HepG2 (cell line): ENCODE measurements around the gene ATP1B2. TPM values are rescaled to one million over a fixed set of nuclear protein-coding genes. Genes with fewer than 3 reads are reported as not detected.

Experiments
- ATAC-seq: fragments of 200-7000 bp; cut with Tn5 transposase; 3 replicates; pipeline ENCODE4 v1.9.1; 2020; ENCODE audit warnings: mild to moderate bottlenecking, moderate library complexity
- BruUV-seq: library from RNA; stranded (reverse); fragments of 400-500 nt; replicated peaks from 2 replicates; lab custom pipeline; 2021; lab: Mats Ljungman, UMichigan
- CTCF ChIA-PET: fragments of 300-600 bp; formaldehyde crosslinking; extraction: SDS; loops from one replicate; lab custom pipeline; 2021; ENCODE audit warnings: low total read pairs, inconsistent platforms, low intra/inter-chr PET ratio; lab: Yijun Ruan, JAX
- POLR2A ChIA-PET: fragments of 350-600 bp; sonication (Branson Sonifier 250); formaldehyde crosslinking; loops from one replicate; lab custom pipeline; 2020; ENCODE audit warnings: antibody characterized with exemption, inconsistent platforms; lab: Yijun Ruan, JAX
- DNase-seq: peaks from one replicate; pipeline ENCODE4 v3.0.0-alpha.2; 2015; ENCODE audit warnings: low spot score
- FAIRE-seq: peaks from 3 replicates; lab custom pipeline; 2011; peaks lifted over from hg19 to GRCh38; lab: Jason Lieb, UNC
- H2AFZ ChIP-seq: one replicate; pipeline ENCODE4 v1.6.1; 2011; ENCODE audit warnings: low read length, inconsistent platforms
- H3K27ac ChIP-seq: fragments of 300-600 bp; 3 replicates; pipeline ENCODE4 v1.8.0; 2011; ENCODE audit warnings: mixed run types, mild to moderate bottlenecking, mixed read lengths, low read length, inconsistent platforms; ENCODE audit not compliant: insufficient read depth; ENCODE audit errors: extremely low read length
- H3K27me3 ChIP-seq, 2 experiments: fragments of 200-600 bp in 1 of 2; 2 replicates in 1 of 2; 3 replicates in 1 of 2; pipeline versions ENCODE4 v1.6.0 to v1.8.0; 2011; ENCODE audit warnings: low read length in 2 of 2, mild to moderate bottlenecking in 2 of 2, moderate library complexity in 2 of 2, inconsistent platforms in 1 of 2; ENCODE audit not compliant: insufficient read depth in 2 of 2, control insufficient read depth in 1 of 2
- H3K36me3 ChIP-seq, 2 experiments: fragments of 200-600 bp in 1 of 2; replicated peaks in 1 of 2; 2 replicates in 1 of 2; 3 replicates in 1 of 2; pipeline versions ENCODE4 v1.5.1 to v1.8.0; 2011; ENCODE audit warnings: low read length in 2 of 2, inconsistent platforms in 1 of 2; ENCODE audit not compliant: insufficient read depth in 2 of 2, control insufficient read depth in 1 of 2
- H3K4me1 ChIP-seq: 2 replicates; pipeline ENCODE4 v1.5.1; 2012; ENCODE audit warnings: low read length, inconsistent platforms; ENCODE audit not compliant: insufficient read depth
- H3K4me2 ChIP-seq: 2 replicates; pipeline ENCODE4 v1.6.0; 2011; ENCODE audit warnings: low read depth, low read length, inconsistent platforms
- H3K4me3 ChIP-seq, 3 experiments: fragments of 200-600 bp in 1 of 3; sonication (generic), shearing (Covaris generic) in 1 of 3; replicated peaks in 1 of 3; 2 replicates each; pipeline ENCODE4 v1.5.1; 2011 to 2016; ENCODE audit warnings: low read length in 3 of 3, inconsistent platforms in 2 of 3, low read depth in 2 of 3, mild to moderate bottlenecking in 2 of 3, control low read depth in 1 of 3, mixed read lengths in 1 of 3; ENCODE audit not compliant: insufficient read depth in 1 of 3
- H3K79me2 ChIP-seq: one replicate; pipeline ENCODE4 v1.6.1; 2011; ENCODE audit warnings: low read length, inconsistent platforms; ENCODE audit not compliant: insufficient read depth
- H3K9ac ChIP-seq: 2 replicates; pipeline ENCODE4 v1.6.0; 2011; ENCODE audit warnings: mild to moderate bottlenecking, low read depth, low read length, inconsistent platforms; ENCODE audit not compliant: insufficient read depth
- H3K9me3 ChIP-seq: 2 replicates; pipeline ENCODE4 v1.5.1; 2012; ENCODE audit warnings: mild to moderate bottlenecking, low read length
- H4K20me1 ChIP-seq: 2 replicates; pipeline ENCODE4 v1.6.0; 2011; ENCODE audit warnings: inconsistent platforms, mild to moderate bottlenecking, low read length, moderate library complexity; ENCODE audit not compliant: insufficient read depth
- JUNB ChIP-seq: sonication (generic); formaldehyde crosslinking; IDR thresholded peaks from 2 replicates; pipeline ENCODE4 v1.8.0; 2022; ENCODE audit warnings: missing genetic modification reagents, mild to moderate bottlenecking, borderline replicate concordance
- KLF15 ChIP-seq: sonication (generic); formaldehyde crosslinking; IDR thresholded peaks from 2 replicates; pipeline ENCODE4 v1.8.1; 2023; ENCODE audit warnings: borderline replicate concordance, mild to moderate bottlenecking, inconsistent platforms, missing genetic modification reagents, mixed read lengths
- NAIF1 ChIP-seq: sonication (generic); formaldehyde crosslinking; IDR thresholded peaks from 2 replicates; pipeline ENCODE4 v1.5.0; 2020; ENCODE audit warnings: mild to moderate bottlenecking, missing genetic modification reagents, borderline replicate concordance
- ZNF143 ChIP-seq: sonication (generic); formaldehyde crosslinking; IDR thresholded peaks from 2 replicates; pipeline ENCODE4 v1.4.0; 2020; ENCODE audit warnings: missing genetic modification reagents
- ZNF441 ChIP-seq: sonication (generic); formaldehyde crosslinking; IDR thresholded peaks from 2 replicates; pipeline ENCODE4 v1.7.0; 2021; ENCODE audit warnings: missing genetic modification reagents, borderline replicate concordance
- WGBS: methylation state at CpG from one replicate; pipeline ENCODE4 v1.1.6; 2017; ENCODE audit warnings: low lambda C conversion rate; 5-methylcytosine and 5-hydroxymethylcytosine counted together
- in situ Hi-C: cut with HindIII; loops from 2 replicates; pipeline ENCODE4 v1.10.0; 2017; ENCODE audit warnings: low pct_unique_long_range_greater_than_20kb; ENCODE audit not compliant: extremely low pct_ligation_motif_present
- intact Hi-C: fragments of 100-400 bp; cut with micrococcal nuclease; formaldehyde crosslinking; loops from one replicate; pipeline ENCODE4 v1.10.0; 2022; ENCODE audit not compliant: unreplicated experiment
- polyA plus RNA-seq, 8 experiments: library from polyadenylated mRNA; depleted of rRNA in 3 of 8; stranded (reverse) in 7 of 8; unstranded in 1 of 8; fragments of >200 nt; fragmentation: Illumina TruSeq in 4 of 8; extraction: Trizol in 4 of 8; gene quantifications; 2 replicates each; pipeline versions ENCODE4 v1.2.1 to v1.2.3, GENCODE V29; 2011 to 2016; ENCODE audit warnings: low read depth in 4 of 8, missing spikeins in 1 of 8, mixed read lengths in 1 of 8; ENCODE audit not compliant: insufficient read depth in 1 of 8
- total RNA-seq, 5 experiments: library from RNA; depleted of rRNA; stranded (reverse); fragments of >200 nt; fragmentation: Illumina TruSeq; extraction: Trizol; gene quantifications; 2 replicates each; pipeline ENCODE4 v1.2.3, GENCODE V29; 2016; ENCODE audit warnings: low read depth in 1 of 5
- TF ChIP-seq, protein P1 (sequence below), 2 experiments: sonication (generic) in 1 of 2; formaldehyde crosslinking in 1 of 2; IDR thresholded peaks; 2 replicates each; pipeline versions ENCODE4 v1.4.0 to v1.6.1; 2016 to 2020; ENCODE audit warnings: borderline replicate concordance in 1 of 2, low read depth in 1 of 2, mild to moderate bottlenecking in 1 of 2, missing genetic modification reagents in 1 of 2

Gene ATP1B2
- total and polyA plus RNA-seq, 2 of the 13 experiments (the other 11 are each of a cell fraction or from before 2014, with no cell fraction given): not detected

DNA sequence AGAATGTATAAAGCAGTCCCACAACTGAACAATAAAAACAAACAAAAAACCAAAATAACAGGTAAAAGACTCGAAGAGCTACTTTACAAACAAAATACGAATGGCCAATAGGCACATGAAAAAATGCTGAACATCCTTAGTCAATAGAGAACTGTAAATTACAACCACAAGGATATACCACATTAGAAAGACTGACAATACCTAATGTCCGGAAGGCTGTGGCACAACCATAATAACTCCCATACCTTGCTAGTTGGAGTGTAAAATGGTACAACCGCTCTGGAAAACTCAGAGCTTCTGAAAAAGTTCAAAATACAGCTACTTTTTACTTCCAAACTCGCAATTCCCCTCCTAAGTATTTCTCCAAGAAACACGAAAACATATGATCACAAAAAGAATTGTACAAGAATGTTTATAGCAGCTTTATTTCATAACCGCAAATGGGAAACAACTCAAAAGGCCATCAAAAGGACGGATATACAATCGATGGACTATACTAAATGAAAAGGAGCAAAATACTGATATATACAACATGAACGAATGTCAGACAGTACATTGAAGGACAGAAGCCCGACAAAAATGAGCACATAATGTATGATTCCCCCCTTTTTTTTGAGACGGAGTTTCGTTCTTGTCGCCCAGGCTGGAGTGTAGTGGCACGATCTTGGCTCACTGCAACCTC lies 34.3 kb downstream of the ATP1B2 start:
- ATAC-seq: no peak

More for the DNA sequence above, 34.3 kb downstream of the ATP1B2 start:
- Histone ChIP-seq H3K9me3 (no peaks in the 10 kb centered on the region), H2AFZ (no peak overlapping the region), H3K4me3 (peak overlapping the region; percentile 93 to 98 (median 95)), H3K27ac (peak overlapping the region; percentile 95), H3K79me2 (peaks cover 53% of the 10 kb centered on the region), H3K27me3 (no peaks in the 10 kb centered on the region; a peak in 1 of 5 replicates), H4K20me1 (no peaks in the 10 kb centered on the region; the same call in 1 of the 2 replicates), H3K4me2 (peak overlapping the region; percentile 76), H3K4me1 (peaks cover 26% of the 10 kb centered on the region), H3K9ac (peak overlapping the region; percentile 97), H3K36me3 (no peaks in the 10 kb centered on the region; a peak in 1 of 5 replicates)
- WGBS: 29% methylated on average over 15 of the region's 15 CpGs
- no TSS peak for BruUV-seq
- in situ Hi-C loops (loop anchor here (5.0 kb wide), 2 partner anchors 53 to 98 kb away; partner anchors contain the start of gene SHBG), intact Hi-C loops (loop anchor here (5.0 kb wide), 2 partner anchors 53 to 113 kb away; partner anchors contain the start of gene SHBG)
- ChIA-PET POLR2A (interaction anchor here (0.5 to 5.5 kb wide), 6 partner anchors 21 to 285 kb away, joined by 3 to 89 read pairs (median 24); partner anchors contain the start of genes ATP1B2, FXR2, MPDU1 and TMEM256), CTCF (no interaction called here)
- DNase-seq: no peak
- TF ChIP-seq ZNF143 (CRISPR knock-in tag) (no peak), KLF15 (no peak), NAIF1 (peak; percentile 55; the same call in 1 of the 2 replicates), JUNB (CRISPR knock-in tag) (no peak), ZNF441 (CRISPR knock-in tag) (peak; percentile 85)
- TF ChIP-seq, protein P1, sequence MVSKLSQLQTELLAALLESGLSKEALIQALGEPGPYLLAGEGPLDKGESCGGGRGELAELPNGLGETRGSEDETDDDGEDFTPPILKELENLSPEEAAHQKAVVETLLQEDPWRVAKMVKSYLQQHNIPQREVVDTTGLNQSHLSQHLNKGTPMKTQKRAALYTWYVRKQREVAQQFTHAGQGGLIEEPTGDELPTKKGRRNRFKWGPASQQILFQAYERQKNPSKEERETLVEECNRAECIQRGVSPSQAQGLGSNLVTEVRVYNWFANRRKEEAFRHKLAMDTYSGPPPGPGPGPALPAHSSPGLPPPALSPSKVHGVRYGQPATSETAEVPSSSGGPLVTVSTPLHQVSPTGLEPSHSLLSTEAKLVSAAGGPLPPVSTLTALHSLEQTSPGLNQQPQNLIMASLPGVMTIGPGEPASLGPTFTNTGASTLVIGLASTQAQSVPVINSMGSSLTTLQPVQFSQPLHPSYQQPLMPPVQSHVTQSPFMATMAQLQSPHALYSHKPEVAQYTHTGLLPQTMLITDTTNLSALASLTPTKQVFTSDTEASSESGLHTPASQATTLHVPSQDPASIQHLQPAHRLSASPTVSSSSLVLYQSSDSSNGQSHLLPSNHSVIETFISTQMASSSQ (IDR thresholded peaks at IDR 0.05; ENCODE audit: low read depth): no peak
- TF ChIP-seq, protein P1 (CRISPR knock-in tag; IDR thresholded peaks at IDR 0.05; ENCODE audit: borderline replicate concordance): no peak
- FAIRE-seq: no peak
